ENCODE measurements around the gene FBXO38. TPM values are rescaled to one million over a fixed set of nuclear protein-coding genes. Genes with fewer than 3 reads are reported as not detected.

The FBXO38 gene, protein sequence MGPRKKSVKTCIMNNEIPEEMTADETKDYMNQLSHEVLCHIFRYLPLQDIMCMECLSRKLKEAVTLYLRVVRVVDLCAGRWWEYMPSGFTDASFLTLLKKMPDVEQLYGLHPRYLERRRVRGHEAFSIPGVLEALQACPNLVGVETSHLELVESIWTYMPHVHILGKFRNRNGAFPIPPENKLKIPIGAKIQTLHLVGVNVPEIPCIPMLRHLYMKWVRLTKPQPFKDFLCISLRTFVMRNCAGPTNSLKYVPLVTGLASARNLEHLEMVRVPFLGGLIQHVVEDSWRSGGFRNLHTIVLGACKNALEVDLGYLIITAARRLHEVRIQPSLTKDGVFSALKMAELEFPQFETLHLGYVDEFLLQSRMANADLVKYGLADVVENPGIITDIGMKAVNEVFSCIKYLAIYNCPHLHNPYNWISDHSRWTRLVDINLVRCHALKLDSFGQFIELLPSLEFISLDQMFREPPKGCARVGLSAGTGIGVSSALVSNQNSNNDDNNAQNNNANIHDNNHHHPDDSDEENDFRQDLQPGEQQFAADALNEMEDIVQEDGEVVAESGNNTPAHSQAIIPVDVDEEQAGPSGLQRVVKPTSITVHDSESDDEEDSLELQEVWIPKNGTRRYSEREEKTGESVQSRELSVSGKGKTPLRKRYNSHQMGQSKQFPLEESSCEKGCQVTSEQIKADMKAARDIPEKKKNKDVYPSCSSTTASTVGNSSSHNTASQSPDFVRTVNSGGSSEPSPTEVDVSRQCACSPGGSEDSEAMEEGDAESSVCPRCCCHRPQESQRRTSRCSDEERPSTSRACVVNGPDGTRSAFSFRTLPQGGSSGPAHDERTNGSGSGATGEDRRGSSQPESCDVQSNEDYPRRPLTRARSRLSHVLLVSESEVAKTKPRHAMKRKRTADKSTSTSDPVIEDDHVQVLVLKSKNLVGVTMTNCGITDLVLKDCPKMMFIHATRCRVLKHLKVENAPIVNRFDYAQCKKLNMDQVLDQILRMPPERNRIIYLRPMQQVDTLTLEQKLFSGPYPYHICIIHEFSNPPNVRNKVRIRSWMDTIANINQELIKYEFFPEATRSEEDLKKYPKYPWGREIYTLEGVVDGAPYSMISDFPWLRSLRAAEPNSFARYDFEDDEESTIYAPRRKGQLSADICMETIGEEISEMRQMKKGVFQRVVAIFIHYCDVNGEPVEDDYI
- 10 to 100 TPM; 52.2 to 52.3 TPM for total RNA-seq

DNA sequence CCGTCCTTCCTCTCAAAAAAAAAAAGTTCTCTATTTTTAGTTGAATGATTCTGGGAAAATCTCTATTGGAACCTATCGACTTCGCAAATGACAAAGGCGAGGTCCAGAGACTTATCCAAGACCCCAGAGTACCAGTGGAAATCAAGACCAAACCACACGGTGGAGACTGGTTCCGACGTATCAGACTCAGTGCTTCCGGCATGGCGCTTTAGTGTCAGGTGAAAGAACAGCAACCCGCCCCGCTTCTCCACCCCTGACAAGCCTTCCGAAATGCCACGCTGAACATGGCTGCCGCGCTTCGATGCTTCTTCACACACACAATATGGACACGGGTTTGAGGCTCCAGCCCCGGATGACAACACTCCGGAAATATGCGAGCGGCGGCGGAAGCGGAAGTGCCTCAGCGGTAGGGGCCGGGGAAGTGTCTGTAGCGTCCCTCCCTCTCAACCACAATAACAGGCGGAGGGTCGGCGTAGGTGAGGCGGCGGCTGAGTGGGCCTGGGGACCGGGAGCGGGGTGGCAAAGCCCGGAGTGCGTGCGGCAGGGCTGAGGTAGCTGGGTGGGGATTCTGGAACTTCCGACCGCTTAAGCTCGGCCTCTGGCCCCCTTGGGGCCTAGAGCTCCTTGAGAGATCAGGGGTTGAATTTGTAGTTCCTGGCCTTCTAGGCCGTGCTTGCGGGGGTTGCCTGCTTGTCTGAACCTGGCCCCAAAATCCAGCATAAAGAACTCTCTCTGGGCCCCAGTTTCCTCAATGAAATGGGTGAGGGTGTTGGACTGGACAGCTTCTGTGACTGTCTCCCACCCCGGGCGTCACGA is at the start of gene FBXO38:
Gene FBXO38, plus strand, starts transcription at position 395 of the 816 bp plus-strand sequence. CDS start 10,819 bp downstream, outside the sequence.
- no peaks in the 10 kb centered on the region for H3K27me3 Mint-ChIP-seq
- ATAC-seq (peak; percentile 94), DNase-seq (peak; percentile 98)
- peak within 1 kb of the TSS; percentile 90 for H3K4me3 Mint-ChIP-seq
- H3K36me3 Mint-ChIP-seq, result peaks cover 22% of the 10 kb centered on the region
- peak within 1 kb of the TSS; percentile 93 for H3K27ac Mint-ChIP-seq
- H3K9me3 Mint-ChIP-seq (ENCODE audit: low read depth), result peaks cover 5% of the 10 kb centered on the region
- H3K4me1 Mint-ChIP-seq, result peaks cover 59% of the 10 kb centered on the region
- CTCF ChIA-PET, result no interaction called here

DNA sequence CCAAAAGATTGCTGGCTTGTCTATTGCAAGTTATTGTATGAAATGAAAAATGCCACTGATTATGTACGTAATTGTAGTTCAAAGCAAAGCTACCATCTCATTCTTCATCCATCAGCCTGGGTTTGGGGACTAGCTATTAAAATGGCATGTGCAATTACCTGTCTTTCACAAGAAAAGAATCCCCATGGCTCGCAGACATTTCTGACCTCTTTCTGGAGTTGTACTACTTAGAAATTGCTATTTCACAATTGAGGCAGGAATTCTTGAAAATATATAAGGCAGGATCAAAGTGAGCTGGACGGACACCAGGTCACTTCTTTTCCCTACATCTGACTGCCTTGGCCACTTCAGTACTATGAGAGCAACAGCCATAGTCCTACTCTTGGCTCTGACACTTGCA is 48.5 kb upstream of the FBXO38 start, which contains the start of gene SPINK9:
Gene SPINK9, plus strand, starts transcription at position 301 of the 400 bp plus-strand sequence. Its CDS starts 55 bp downstream, at position 356.
- Mint-ChIP-seq H3K27me3 (no peaks in the 10 kb centered on the region), H3K9me3 (ENCODE audit: low read depth) (peaks cover 2% of the 10 kb centered on the region), H3K36me3 (no peaks in the 10 kb centered on the region), H3K27ac (no peak within 1 kb of the TSS), H3K4me3 (no peak within 1 kb of the TSS), H3K4me1 (no peaks in the 10 kb centered on the region)
- DNase-seq, result no peak
- CTCF ChIA-PET, result no interaction called here
- no peak for ATAC-seq

GRCh38 chr5:148336704-148337435 is 46.9 kb upstream of the FBXO38 start:
- Mint-ChIP-seq H3K36me3 (no peaks in the 10 kb centered on the region), H3K27me3 (no peaks in the 10 kb centered on the region), H3K9me3 (ENCODE audit: low read depth) (no peaks in the 10 kb centered on the region), H3K27ac (no peak overlapping the region), H3K4me1 (no peaks in the 10 kb centered on the region), H3K4me3 (no peak overlapping the region)
- ATAC-seq, result no peak
- no peak for DNase-seq
- CTCF ChIA-PET, result no interaction called here

GRCh38 chr5:148342371-148343045 is 41.2 kb upstream of the FBXO38 start:
- Mint-ChIP-seq H3K36me3 (no peaks in the 10 kb centered on the region), H3K27me3 (no peaks in the 10 kb centered on the region), H3K4me1 (no peaks in the 10 kb centered on the region), H3K9me3 (ENCODE audit: low read depth) (no peaks in the 10 kb centered on the region), H3K4me3 (no peak overlapping the region), H3K27ac (no peak overlapping the region)
- no peak for ATAC-seq
- CTCF ChIA-PET, result no interaction called here
- DNase-seq, result no peak

GRCh38 chr5:148343046-148343407 is 40.7 kb upstream of the FBXO38 start:
- H3K4me3 Mint-ChIP-seq, result no peak overlapping the region
- no peaks in the 10 kb centered on the region for H3K27me3 Mint-ChIP-seq
- H3K36me3 Mint-ChIP-seq, result no peaks in the 10 kb centered on the region
- DNase-seq (no peak), ATAC-seq (no peak)
- H3K27ac Mint-ChIP-seq, result no peak overlapping the region
- no peaks in the 10 kb centered on the region for H3K9me3 Mint-ChIP-seq (ENCODE audit: low read depth)
- CTCF ChIA-PET, result no interaction called here
- no peaks in the 10 kb centered on the region for H3K4me1 Mint-ChIP-seq

GRCh38 chr5:148343603-148344487 is 39.9 kb upstream of the FBXO38 start:
- H3K4me3 Mint-ChIP-seq, result no peak overlapping the region

DNA sequence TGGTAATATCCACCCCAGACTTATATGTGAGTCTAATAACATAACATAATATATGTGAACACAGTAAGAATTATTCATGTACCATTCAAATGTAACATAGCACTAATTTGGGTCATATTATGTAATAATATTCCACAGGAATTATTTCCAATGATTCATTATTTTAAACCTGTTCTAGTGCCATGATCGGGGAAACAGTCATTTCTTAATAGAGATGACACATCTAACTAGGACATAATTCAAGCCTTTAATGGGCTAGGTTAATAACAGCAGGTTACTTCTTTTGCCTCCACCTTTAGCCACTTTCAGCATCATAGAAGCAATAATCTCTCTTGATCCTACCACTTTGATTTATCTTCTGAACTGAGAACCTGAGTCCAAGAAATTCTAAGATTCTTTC is 36.1 kb upstream of the FBXO38 start:
- H3K4me1 Mint-ChIP-seq, result no peaks in the 10 kb centered on the region

More at GRCh38 chr5:148343603-148344487, 39.9 kb upstream of the FBXO38 start:
- Mint-ChIP-seq H3K4me1 (no peaks in the 10 kb centered on the region), H3K27me3 (no peaks in the 10 kb centered on the region), H3K9me3 (ENCODE audit: low read depth) (no peaks in the 10 kb centered on the region), H3K27ac (no peak overlapping the region), H3K36me3 (no peaks in the 10 kb centered on the region)
- ATAC-seq (no peak), DNase-seq (no peak)
- CTCF ChIA-PET, result no interaction called here

DNA sequence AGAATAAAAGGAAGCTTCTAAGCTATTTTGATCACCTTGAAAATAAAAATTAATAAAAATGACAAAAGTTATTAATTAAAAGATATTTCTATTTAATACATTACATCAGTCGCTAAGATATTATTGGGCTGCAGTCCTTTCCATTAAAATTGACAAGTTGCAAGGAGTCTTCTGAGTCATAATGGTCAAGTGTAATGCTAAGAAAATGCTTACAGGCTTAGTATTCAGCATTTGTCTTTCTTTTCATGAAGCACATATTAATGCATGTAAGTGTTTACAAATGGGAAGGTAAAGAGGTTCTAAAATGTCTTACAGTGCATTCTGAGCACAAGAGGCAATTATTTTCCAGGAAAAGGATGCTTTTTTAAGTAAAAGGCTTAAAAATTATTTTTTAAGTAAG is 31.1 kb upstream of the FBXO38 start:
- H3K4me1 Mint-ChIP-seq, result no peaks in the 10 kb centered on the region
- CTCF ChIA-PET, result no interaction called here
- H3K9me3 Mint-ChIP-seq (ENCODE audit: low read depth), result no peaks in the 10 kb centered on the region
- ATAC-seq (no peak), DNase-seq (no peak)
- H3K4me3 Mint-ChIP-seq, result no peak overlapping the region
- H3K36me3 Mint-ChIP-seq, result no peaks in the 10 kb centered on the region
- no peaks in the 10 kb centered on the region for H3K27me3 Mint-ChIP-seq
- H3K27ac Mint-ChIP-seq, result no peak overlapping the region

More for the DNA sequence above, 36.1 kb upstream of the FBXO38 start:
- ATAC-seq (no peak), DNase-seq (no peak)
- no peaks in the 10 kb centered on the region for H3K9me3 Mint-ChIP-seq (ENCODE audit: low read depth)
- no peaks in the 10 kb centered on the region for H3K36me3 Mint-ChIP-seq
- H3K4me3 Mint-ChIP-seq, result no peak overlapping the region
- no peaks in the 10 kb centered on the region for H3K27me3 Mint-ChIP-seq
- CTCF ChIA-PET, result no interaction called here
- no peak overlapping the region for H3K27ac Mint-ChIP-seq

DNA sequence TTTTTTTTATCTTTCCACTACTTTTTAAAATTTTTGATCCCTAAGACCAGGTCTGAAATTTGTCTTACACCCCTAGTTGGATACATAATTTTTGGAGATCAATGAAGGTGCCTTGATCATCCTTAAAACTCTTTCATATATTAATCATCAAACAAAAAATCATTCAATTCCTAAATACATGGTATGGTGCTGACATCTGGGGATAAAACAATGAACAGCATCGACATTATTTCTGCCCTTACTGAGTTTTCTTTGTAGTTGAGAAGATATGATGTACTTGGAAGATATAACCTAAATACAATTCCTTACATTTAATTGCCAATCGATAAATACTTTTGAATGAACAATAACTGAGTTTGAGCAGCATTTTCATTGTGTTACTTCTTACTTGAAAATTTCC is 30.1 kb upstream of the FBXO38 start:
- H3K4me3 Mint-ChIP-seq, result no peak overlapping the region
- H3K27ac Mint-ChIP-seq, result no peak overlapping the region
- ATAC-seq (no peak), DNase-seq (no peak)
- no peaks in the 10 kb centered on the region for H3K4me1 Mint-ChIP-seq
- no peaks in the 10 kb centered on the region for H3K36me3 Mint-ChIP-seq
- H3K27me3 Mint-ChIP-seq, result no peaks in the 10 kb centered on the region
- H3K9me3 Mint-ChIP-seq (ENCODE audit: low read depth), result no peaks in the 10 kb centered on the region
- CTCF ChIA-PET, result no interaction called here

GRCh38 chr5:148364343-148364742 is 19.4 kb upstream of the FBXO38 start:
- Mint-ChIP-seq H3K4me1 (no peaks in the 10 kb centered on the region), H3K36me3 (no peaks in the 10 kb centered on the region), H3K27me3 (peaks cover 3% of the 10 kb centered on the region), H3K27ac (no peak overlapping the region), H3K9me3 (ENCODE audit: low read depth) (peaks cover 6% of the 10 kb centered on the region), H3K4me3 (no peak overlapping the region)
- DNase-seq, result no peak
- CTCF ChIA-PET, result no interaction called here
- no peak for ATAC-seq

GRCh38 chr5:148368299-148368698 is 15.5 kb upstream of the FBXO38 start:
- Mint-ChIP-seq H3K27ac (no peak overlapping the region), H3K36me3 (no peaks in the 10 kb centered on the region), H3K4me3 (no peak overlapping the region), H3K27me3 (peaks cover 3% of the 10 kb centered on the region), H3K9me3 (ENCODE audit: low read depth) (peaks cover 6% of the 10 kb centered on the region), H3K4me1 (no peaks in the 10 kb centered on the region)
- CTCF ChIA-PET, result no interaction called here
- DNase-seq, result no peak
- ATAC-seq, result no peak

All from activated CD8-positive, alpha-beta memory T cell treated with anti-CD3 and anti-CD28 coated beads, Interleukin-2, amount 10 ng/mL, durations not matched to agents 7 days and 5 days (primary cell).